ENCODE results near the gene CDK17.

The CDK17 gene

GRCh38 chr12:96235484-96235826 is 164.8 kb downstream of the CDK17 start:
- no peak for DNase-seq

GRCh38 chr12:96234591-96235483 is 165.4 kb downstream of the CDK17 start:
- no peak for DNase-seq

- no peak for DNase-seq
These were observed 166.2 kb downstream of the CDK17 start for GRCh38 chr12:96233939-96234461.

GRCh38 chr12:96233168-96233567 is 167.1 kb downstream of the CDK17 start:
- no peak for DNase-seq

- no peak for DNase-seq
These were observed 169.6 kb downstream of the CDK17 start for GRCh38 chr12:96230646-96231045.

GRCh38 chr12:96228566-96229248 is 171.5 kb downstream of the CDK17 start:
- DNase-seq, result no peak

All from activated CD4-positive, CD25-positive, alpha-beta regulatory T cell treated with anti-CD3 and anti-CD28 coated beads, Interleukin-2, amount 50 U/mL, for 72 hours (primary cell).